Hematopoietic multipotent progenitor cell treated with erythropoietin and hydrocortisone succinate and interleukin-3 and kit ligand, for 4 days (in vitro differentiated cells): ENCODE data around the gene RNF130.
A peak's percentile ranks its signal among the peaks of the same experiment; 100 is the strongest.
"Not testable (repeated sequence)": the region's sequence is repeated elsewhere in the genome, so short reads cannot be mapped to it uniquely, and the experiment has no call there.

Experiments used
- DNase-seq: peaks from one replicate; pipeline ENCODE4 v3.0.0-alpha.2; 2015

RNF130 gene

DNA sequence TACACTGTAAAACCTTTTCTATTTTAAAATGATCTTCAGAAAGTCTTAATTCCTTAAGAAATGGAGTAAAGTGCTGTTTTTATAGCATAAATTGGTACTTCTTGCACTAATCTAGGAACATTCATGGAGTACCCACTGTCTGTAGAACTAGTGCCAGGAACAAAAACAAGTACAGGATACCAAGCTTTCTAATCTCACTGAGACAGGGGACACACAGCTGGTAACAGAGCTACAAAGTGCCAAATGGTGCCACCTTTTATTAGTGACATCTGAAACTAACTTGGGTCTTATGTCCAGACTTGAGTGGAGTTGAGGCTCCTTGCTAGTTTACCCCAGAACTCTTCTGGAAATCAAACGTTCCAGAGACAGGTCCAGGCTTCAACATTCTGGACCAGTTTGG lies 57.9 kb downstream of the RNF130 start:
- peak; percentile 54 for DNase-seq

DNA sequence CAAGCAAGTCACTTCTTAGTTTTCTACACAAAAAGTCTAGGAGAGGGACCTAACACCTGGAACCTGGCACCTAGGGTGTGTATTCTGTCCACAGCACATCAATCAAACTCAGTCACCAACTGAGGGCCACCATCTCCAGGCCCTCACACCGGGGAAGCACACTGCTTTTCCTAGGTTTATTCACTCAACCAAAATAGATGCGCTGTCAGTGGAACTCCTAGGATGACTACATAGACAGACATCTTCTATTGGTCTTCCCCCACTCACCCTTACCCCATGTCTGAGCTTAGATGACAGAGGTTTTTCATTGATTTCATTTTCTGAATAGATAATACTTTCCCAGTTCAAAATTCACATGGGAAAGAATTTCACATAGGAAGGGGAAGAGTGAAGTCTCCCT lies 59.2 kb downstream of the RNF130 start:
- no peak for DNase-seq

DNA sequence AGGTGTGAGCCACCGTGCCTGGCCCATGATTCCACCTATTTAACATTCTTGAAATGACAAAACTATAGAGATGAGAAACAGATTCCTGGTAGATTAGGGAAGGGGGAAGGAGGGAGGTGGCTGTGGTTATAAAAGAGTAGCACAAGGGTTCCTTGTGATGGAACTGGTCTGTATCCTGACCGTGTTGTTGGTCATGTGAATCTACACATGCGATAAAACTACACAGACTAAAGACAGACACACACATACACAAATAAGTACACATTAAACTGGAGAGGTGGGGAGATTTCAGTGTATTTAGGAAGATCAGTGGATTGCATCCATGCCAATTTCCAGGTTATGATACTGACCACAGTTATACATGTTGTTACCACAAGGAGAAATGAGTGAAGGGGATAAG lies 60.9 kb downstream of the RNF130 start:
- no peak for DNase-seq

DNA sequence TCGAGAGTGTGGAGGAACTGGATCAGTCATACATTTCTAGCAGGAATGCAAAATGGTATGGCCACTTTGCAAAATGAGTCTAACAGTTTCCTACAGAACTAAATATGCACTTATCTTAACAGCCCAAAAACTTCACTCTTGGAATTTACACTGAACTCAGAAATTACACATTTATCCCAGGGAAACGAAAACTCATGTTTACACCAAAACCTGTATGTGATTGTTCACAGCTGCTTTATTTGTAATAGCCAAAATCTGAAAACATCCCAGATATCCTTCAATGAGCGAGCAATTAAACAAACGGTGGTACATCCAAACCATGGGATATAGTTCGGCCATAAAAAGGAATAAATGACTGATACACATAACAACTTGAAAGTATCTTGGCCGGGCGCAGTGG lies 62.0 kb downstream of the RNF130 start:
- DNase-seq, result no peak

DNA sequence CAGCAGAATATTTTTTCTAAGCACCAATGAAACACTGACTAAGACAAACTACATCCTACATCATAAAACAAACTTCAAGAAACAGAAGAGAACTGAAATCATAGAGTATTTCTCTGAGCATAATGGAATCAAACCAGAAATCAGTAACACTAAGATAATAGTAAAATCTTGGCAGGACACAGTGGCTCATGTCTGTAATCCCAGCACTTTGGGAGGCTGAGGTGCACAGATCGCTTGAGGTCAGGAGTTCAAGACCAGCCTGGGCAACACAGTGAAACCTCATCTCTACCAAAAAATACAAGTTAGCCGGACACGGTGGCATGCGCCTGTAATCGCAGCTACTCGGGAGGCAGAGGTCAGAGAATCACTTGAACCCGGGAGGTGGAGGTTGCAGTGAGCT lies 63.1 kb downstream of the RNF130 start:
- DNase-seq, result no peak

DNA sequence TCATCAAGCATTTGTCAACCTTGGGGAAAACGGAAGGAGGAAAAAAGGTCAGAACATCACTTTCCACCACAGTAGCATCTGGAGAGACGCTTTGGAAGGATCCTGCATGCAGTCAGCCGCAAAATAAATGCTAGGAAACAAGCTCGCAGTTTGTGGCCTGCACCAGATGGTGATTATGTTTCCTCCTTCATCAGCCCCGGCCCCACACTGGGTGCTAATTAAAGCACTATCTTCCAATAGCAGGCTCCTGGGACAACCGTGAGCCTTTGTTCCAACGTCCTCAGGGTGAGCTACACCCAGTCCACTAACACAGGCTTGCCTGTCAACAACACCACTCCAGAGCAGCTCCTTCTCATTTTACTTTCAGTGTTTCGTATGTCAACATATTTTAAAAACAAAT lies 64.0 kb downstream of the RNF130 start:
- peak; percentile 97 for DNase-seq

DNA sequence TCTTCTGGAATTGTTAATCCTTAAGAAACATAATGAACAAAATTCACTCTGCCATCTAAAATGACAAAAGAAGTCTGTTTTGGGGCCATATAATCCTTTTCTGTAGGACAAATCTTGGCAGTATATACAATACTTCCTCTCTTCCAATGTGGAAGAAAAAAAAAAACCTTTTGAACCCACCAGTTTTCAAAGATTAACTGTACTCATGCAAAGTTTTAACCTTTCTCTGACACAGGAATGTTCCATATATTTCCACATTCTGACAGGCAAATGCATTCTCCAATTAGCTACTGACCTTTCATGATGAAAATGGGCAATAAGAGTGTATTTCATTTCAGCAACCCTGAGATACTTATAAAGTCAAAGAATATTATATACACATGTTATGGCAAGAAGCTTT lies 65.4 kb downstream of the RNF130 start:
- DNase-seq, result no peak

DNA sequence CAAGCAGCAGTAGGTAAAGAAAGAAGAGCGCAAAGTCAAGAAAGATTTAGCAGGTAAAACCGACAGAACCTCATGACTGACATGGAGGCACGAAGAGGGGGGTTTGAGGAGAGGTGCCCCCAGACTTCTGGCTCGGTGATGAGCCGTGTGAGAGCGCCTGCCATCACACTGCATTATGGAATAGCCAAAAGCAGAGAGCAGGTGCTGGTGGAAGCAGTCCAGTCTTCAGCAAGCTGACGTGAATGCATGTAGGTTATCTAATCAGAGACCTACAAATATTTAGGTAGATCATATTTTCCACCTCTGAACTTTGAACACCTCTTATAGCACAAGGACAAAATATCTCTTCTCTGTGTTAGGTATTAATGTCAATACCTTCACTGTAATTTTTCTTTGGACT lies 68.4 kb downstream of the RNF130 start:
- no peak for DNase-seq

DNA sequence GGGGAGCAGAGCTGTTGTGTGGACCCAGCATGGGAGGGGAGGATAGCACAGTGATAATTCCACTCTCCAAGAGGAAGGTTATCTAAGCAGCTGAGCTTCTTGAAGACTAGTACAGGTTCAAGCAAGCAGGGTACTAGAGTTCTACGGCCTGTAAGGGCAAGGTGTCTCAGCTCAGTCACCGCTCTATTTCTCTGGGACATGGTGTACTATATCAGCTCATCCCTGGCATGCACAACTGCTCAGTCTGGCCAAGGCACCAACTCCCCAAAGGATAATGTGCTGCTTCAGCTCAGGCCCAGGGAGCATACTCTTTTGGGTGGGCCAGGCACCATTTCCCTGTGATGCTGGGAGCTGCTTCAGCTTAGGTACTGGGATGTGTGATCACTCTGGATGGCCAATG lies 69.8 kb downstream of the RNF130 start:
- no peak for DNase-seq

DNA sequence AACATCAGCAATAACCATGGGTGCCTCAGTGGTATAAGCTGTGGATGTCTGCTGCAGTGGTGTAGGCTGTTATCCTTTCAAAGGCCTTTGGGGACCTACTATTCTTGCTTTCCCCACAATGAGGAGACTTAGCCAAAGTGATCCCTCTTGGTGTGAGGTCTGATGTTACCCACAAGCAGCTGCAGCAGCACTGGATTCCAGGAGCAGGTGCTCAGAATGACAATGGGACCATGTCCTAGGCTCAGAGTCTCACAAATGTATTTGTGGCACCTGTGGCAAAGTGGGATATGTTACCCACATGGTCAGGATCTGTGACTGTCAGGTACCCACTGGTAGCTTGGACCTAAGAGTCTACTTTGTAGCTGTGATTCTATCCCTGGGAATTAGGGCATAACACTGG lies 70.4 kb downstream of the RNF130 start:
- DNase-seq, result no peak

DNA sequence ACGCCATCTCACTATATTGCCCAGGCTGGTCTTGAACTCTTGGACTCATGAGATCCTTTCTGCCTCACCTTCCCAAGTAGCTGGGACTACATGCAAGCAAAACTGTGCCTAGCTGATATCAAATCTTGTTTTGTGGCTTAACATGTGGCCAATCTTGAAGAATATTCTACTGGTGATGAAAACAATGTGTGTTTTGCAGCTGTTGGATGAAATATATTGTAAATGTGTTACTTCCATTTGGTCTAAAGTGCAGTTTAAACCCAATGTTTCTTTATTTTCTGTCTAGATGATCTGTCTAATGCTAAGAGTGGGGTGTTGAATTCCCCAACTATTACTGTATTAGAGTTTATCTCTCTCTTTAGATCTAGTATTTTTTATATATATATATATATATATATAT lies 73.1 kb downstream of the RNF130 start:
- DNase-seq, result no peak

DNA sequence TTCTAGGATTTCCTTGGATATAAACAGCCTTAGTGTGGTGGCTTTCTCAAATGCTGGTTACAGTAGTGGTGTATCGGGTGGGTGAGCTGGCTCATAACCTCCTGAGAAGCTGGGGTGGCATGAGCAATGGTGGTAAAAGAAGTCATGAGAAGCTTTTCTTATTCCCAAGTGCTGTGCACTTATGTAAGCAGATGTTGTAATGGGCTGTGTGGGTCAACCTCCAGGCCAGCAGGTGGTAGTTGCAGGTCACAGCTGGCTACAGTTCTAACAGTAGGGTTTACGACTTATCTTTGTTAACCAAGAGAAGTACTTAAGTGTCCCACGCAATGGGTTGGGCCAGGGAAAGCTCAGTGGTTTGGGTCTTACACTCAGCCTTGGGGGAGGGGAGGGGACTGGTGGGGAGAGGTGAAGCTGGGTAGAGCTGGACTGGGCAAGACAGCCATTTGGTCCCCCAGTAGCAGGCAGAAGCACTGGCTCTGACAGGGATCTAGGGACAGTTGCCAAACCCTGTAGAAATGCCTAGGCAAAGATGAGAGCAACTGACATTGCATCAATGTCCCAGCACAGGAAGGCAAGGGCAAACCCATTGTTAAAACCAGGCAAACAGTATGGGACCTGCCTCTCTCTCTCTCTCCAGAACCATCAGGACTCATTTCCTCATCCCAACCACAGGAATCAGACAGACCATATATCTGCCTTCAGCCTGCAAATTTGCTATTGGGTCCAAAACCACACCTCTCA lies 76.8 kb downstream of the RNF130 start:
- peak; percentile 41 for DNase-seq

DNA sequence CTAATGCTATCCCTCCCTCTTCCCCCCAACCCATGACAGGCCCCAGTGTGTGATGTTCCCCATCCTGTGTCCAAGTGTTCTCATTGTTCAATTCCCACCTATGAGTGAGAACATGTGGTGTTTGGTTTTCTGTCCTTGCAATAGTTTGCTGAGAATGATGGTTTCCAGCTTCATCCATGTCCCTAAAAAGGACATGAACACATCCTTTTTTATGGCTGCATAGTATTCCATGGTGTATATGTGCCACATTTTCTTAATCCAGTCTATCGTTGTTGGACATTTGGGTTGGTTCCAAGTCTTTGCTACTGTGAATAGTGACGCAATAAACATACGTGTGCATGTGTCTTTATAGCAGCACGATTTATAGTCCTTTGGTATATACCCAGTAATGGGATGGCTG lies 78.7 kb downstream of the RNF130 start:
- DNase-seq, result not testable (repeated sequence)

DNA sequence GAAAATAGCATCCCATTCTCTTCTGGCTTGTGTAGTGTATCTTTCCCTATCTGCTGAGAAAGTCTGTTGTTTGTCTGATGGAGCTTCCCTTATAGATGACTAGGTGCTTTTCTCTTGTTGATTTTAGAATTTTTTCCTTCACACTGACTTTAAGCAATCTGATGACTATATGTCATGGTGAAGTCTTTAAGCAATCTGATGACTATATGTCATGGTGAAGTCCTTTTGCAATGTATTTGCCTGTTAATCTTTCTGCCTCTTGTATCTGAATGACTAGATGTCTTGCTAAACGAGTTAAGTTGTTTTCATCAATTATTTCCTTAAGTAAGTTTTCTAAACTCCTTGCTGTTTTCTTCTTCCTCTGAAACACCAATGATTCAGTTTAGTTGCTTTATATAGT lies 80.5 kb downstream of the RNF130 start:
- no peak for DNase-seq

DNA sequence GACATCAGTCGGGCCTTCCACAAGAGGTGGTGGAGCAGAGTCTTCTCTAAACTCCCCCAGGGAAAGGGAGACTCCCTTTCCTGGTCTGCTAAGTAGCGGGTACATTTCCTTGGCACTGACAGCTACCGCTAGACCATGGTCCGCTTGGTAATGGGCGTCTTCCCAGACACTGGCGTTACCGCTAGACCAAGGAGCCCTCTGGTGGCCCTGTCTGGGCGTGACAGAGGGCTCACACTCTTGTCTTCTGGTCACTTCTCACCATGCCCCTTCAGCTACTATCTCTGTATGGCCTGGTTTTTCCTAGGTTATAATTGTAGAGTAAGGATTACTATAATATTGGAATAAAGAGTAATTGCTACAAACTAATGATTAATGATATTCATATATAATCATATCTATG lies 81.0 kb downstream of the RNF130 start:
- not testable (repeated sequence) for DNase-seq

DNA sequence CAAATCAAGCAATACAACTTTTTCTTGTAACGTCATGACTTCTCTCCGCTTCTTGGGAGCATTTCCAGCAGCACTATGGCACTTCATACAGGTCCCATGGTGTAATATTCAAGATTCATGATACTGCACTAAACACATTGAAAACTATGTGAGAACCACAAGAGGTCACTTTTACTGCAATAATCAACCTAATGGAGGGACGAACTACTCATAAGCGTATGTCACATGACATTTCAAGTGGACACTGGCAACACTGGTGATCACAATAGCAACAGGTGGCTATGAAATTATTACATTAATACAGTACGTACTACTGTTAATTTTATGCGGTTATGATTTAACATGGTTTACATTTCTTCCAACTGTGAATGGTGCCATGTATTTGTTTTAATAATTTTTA lies 85.2 kb downstream of the RNF130 start:
- peak; percentile 43 for DNase-seq

DNA sequence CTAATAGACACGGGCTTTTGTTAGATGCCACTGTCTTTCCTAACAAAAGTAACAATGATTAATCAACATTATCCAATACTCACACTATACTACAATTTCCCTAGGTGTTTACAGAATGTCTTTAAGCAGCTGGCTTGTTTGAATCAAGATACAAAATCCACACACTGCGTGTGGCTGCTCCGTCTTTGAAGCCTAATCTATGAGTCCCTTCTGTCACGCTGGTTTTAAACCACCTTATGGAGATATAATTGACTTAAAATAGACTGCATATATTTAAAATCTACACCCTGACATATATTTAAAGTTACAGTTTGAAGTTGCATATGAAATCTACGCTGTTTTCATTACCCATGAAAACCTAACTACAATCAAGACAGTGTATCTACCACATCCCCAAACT lies 89.9 kb downstream of the RNF130 start:
- peak; percentile 73 for DNase-seq

DNA sequence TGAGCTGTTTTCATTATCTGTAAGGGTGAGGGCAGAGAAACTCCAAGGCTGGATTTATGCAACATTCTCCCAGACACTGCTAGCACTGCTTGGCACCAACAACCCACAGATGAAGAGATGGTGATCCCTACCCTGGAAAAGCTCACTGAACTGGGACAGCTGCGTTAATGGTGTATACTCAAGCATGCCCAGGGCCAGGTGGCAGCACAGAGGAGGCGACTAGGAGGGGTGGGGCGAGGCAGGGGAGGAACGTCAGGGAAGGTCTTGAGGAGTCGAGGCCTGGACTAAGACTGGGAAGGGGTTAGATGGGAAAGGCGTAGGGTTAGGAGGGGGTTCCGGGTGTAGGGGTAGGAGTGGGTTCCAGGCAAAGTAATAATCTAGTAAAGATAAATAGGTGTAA lies 90.8 kb downstream of the RNF130 start:
- no peak for DNase-seq

DNA sequence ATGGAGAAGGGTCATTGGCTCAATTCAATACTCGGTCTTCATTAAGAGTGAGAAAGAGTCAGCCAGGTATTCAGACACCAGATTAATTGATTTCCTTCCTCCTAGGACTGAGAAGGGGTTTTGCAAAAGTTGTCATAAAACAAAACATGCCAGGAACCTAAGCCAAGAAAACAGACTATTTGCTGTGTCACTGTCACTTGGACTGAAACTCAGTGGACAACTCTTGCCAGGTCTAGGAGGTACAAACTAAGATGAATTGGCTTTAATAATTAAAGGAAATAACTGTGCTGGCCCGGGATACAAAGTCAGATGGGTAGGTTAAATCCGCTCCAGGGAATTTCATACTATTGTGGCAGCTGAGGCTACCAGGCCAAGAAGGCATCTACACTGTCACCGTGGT lies 92.8 kb downstream of the RNF130 start:
- DNase-seq, result no peak

DNA sequence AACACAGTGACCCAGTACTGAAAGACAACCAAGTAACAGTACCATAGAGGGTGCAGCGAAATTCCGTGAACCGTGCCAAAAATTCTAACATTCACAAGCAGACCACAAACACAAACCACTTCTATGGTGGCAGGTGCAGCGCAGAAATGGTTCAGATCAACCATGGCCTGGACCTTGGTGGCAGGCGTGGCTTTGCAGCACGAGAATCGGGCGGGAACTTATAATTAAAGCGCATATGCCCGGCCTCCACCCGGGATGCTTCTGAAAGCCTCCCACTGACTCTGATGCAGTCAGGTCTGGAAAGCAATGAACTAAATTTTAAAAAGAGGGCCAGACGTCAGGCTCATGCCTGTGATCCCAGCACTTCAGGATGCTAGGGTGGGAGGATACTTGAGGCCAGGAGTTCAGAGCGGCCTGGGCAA lies 95.8 kb downstream of the RNF130 start:
- no peak for DNase-seq

DNA sequence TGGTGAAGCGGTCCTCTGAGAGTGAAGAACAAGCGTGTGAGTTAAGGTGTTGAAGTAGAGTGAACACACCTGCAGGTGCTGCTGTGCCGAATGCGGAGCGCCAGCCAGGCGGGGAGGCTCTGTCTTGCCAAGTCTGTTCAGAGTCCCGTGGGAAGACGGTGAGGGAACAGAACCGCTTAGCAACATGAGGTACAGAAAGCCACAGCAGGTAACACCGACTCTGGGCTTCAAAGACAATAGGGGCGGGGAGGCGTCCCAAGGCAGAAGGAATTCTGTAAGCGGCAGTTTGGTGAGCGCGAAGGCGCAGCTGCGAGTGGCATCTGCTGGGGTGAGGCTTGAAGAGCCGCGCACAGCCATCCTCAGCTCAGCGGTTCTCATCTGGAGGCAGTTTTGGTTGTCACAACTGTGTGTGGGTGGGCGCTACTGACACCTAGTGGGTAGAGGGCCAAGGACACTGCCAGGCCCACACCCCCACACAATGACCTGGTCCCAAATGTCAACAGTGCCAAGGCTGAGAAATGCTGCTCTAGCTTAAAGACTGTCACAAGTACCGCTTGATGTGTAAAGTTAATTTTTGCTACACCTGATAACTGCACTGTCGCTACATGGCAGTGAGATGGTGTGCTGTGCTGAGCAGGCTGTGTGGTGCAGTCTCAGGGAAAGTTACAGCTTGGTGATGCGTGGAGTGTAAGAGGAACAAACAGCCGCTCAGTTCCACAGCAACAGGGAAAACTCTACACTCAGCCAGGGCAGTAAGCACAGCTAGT lies 96.4 kb downstream of the RNF130 start:
- peak; percentile 79 for DNase-seq

DNA sequence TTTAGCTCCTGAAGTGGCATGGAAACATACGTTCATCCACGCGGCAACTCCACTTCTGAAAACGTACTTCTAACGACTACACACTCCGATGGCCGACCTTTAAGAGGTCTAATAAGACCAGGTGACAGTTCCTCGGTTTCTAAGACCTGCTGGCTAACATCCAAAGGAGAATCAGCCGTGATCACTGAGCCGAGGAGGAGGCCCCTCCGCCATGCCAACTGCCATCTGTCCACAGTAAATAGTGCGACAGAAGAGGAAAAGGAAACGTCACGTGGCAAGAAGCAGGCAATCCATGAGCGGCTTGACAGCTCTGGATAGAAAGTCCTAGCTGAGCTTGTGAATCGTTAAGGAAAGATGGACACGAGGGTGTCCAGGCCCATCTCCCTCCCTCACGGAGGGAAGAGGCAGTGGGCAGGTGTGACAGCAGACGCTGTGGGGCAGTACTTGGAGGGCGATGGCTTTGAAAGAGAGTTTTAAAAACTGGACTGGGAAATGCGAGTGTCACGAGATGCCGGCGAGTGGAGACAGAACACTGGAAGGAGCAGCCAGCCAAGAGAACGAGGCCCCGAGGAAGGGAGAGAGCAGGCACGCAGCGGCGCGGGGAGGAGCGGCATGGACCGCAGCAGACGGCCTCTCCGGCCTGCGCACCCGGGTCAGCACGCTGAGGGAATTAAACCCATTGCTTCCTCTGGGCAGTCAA lies 97.2 kb downstream of the RNF130 start:
- DNase-seq, result no peak

DNA sequence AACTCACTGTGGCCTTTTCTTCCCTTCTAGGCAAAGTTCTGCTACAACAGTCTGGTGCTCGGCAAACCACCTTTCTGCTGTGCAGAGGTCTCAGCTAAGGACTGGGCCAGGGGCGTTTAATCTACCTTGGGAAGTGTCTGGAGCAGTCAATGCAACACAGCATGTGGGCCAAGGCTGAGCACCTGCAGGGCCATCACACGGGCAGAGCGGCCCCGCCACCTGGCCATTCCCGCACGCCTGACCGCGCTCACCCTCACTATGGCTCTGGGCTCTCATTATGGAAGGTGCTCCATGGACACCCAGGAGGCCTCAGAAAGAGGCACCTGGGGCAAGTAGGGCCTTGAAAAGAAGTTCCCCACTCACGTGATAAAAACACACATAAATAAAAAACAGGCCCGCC lies 98.2 kb downstream of the RNF130 start:
- DNase-seq, result no peak

DNA sequence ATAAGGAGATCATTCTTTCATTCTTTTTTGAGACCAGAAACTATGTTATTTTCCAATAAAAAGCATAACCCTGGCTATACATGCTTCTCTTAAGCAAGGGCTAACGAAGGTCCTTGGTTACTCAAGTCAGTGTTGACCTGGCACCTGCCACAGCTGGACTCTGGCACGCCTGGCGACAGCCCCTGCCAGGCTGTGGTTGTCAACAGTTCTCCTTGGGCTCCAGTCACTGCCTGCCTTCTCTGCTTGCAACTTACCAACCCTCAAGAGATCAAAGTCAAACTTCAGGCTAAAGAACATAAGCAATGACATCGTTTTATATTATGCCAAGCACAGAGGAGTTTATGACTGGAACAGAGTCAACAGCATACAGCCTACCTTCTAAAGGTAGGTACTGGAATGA lies 102.4 kb downstream of the RNF130 start:
- no peak for DNase-seq
